HL-60/S4 treated with retinoic acid at 250 ng/mL for 4 days and 3 days (cell line): ENCODE data around the gene GJD4.

Experiments
- in situ Hi-C: fragments of 300-500 bp; cut with MboI; formaldehyde crosslinking; loops from 2 replicates; pipeline ENCODE4 v1.7.0; 2022; ENCODE audit warnings: low sequenced_read_pairs

GJD4 gene

DNA sequence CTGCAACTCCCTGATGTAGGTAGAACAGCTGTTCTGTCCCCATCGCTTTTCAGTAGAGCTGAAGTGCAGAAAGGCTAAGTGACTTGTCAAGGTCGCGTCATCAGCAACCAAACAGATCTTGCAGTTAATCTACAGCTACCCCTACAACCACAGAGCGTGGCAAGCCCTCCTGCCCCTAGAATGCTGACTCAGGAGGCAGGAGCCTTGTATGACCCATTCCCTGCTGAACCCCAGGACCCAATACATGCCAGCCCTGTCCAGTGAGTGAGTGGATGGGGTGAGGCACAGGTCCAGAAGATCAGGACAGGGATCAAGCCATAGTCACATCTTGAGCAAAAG is 26.6 kb upstream of the GJD4 start:
- in situ Hi-C loops: no loop called here

DNA sequence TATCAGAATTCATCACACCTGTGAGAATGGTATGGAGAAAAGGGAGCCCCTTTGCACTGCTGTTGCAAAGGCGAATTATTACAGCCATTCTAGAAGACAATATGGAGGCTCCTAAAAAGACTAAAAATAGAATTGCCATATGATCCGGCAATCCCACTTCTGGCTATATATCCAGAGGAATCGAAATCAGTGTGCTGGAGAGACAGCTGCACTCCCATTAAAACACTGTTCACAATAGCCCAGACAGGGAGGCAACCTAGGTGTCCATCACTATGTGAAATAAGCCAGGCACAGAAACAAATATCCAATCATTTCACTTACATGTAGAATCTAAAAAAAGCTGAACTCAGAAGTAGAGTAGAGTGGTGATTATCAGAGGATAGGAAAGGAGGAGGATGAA is 26.0 kb upstream of the GJD4 start:
- in situ Hi-C loops: no loop called here

DNA sequence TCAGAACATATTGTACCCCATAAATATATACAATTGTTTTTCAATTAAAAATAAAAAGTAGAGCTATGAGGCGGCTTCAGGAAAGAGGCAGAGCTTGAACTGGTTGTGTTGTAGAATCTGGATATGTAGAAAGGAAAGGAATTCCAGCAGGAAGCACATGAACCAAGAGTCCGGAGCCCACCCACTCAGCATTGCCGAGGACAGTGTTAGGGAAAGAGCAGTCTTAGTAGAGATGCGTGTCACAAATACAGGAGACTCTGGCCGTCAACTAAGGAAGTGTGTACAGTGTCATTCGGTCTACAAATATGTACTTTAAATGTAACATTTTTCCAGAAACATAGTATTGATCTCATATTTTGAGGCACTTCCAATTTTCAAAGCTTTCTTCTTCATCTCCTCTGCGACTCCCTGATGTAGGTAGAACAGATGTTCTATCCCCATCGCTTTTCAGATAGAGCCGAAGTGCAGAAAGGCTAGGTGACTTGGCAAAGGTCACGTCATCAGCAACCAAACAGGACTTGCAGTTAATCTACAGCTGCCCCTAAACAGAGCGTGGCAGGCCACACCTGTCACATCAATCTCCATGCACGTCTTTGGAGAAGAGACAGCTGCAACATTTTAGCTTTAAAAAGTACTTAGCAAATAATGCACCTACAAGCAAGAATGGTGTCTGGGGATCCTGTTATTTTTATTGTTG is 25.3 kb upstream of the GJD4 start:
- in situ Hi-C loops: no loop called here

DNA sequence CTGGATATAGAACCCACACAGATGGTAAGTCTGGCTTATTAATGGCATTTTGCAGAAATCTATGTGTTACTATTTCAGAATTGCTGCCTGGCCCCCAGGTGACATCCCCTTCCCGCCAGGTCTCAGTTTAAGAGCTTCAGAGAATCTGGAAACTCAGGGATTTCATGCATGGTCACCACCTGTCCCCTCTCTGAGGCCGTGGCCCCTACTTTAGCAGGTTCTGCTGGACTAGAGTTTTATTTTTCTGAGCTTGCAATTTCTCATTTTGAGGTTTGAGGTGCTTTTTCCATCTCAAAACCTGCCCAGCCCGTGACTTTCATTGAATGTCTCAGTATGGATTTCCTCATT is 24.7 kb upstream of the GJD4 start:
- in situ Hi-C loops: no loop called here

DNA sequence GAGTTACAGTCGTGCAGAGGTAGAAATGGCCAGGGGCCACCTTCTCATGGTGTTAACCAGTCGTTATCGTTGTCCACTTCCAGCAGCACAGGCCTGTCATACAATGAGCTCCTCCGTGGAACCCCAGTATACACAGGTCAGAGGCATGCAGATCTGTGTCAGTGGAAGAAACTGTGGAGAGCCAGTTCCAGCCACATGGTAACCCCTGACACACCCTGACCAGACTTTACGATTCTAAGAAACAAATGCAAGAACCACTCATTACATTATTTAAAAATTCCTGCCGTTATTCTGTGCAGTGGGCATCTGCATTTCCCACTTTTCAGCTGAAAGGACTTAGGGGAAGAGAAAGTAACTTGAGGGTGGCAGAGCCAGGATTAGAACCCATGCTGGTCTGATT is 23.5 kb upstream of the GJD4 start:
- in situ Hi-C loops: no loop called here

DNA sequence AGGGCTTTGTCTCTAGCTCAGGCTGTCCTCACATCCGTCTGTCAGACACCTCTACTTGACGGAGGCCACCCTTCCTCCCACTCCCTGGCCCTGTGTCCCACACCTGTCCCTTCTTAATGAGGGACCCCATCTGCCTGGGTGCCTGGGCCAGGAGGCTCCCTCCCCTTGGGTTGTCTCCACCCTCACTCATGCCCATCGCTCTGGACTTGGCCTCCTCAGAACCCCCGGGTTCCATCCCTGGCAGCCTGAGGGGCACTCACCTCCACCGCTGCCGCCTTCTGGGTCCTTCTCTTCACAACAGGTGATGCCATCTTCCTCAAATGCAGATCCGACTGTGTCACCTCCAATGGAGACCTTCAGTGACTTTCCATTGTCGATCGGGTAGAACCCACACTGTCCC is 20.2 kb upstream of the GJD4 start:
- in situ Hi-C loops: no loop called here

DNA sequence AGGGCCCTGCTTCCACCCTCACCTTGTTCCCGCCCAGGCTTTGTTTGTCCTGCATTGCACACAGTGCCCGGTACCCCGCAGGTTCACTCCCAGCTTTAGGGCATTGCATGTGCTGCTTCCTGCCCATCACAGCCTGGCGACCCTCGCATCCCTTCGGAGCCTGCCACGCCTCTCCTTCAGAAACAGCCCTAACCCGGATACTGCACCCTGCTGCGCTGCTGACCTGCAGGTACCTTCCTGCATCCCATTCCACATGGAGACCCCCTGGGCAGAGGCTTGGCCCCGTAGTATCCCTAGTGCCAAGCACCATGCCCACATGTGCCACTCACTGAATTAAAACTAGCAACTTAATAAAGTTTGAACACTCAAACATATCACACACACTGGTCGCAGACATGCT is 19.8 kb upstream of the GJD4 start:
- in situ Hi-C loops: no loop called here

DNA sequence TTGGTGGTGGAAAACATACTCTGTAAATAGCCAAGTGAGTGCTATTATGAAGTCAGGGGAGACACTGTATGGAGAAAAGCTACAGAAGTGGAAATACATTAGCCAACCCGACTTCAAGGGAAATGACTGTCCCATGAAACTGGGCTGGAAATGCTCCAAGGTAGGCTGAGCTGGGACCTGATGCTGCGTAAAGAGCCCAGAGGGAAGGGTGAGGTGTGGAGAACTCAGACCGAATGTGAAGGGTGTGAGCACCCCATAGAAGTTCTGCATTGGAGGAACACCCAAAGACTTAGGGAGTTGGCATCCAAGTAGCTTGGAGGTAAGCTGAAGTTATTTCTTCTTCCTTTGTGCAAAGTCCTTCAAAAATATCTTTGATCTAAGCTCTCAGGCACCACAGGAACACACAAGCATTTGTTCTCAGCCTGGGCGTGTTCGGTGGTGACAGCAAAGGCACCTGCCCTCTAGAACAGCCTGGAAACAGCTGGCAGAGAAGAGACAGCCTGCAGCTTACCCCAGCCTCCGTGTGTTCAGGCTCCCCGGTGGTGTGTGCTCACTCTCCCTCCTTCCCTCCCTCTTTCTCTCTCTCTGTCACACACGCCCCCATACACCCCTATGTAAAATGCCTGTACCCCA is 19.1 kb upstream of the GJD4 start:
- in situ Hi-C loops: no loop called here

DNA sequence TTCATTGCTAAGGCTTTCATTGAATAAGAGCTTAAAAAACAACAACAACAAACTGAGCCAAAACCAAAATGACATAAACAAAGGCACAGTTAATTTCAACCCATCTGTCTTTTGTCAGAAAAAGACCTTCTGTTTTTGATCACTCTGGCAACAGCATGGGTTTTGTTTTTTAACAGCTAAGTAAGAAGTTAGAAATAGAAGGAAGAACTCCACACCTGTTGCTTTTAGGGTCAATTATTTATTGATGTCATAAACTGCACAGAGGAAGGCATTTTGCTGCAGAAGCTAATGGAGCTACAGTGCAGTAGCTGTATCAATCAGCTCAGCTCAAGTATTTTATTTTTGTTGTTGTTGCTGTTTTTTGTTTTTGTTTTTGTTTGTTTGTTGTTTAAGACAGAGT is 16.3 kb upstream of the GJD4 start:
- in situ Hi-C loops: no loop called here

DNA sequence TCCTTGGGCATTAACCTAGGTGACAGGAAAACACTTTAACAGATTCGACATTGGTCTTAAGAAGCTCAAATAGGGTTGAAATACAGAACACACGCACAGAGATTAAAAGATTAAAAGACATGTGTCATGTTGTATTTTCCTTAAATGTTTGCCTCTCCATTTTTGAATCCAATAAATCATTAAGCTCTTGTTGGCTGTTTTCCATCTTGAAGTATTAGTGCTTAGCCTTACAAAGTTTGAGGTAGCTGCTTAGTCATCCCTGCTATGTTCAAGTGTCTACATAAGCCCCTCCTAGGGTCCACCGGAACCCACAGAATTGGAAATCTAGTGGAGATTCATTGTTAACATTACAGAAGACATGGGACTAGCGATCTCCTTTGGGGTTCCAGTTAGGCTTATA is 12.7 kb upstream of the GJD4 start:
- in situ Hi-C loops: no loop called here

DNA sequence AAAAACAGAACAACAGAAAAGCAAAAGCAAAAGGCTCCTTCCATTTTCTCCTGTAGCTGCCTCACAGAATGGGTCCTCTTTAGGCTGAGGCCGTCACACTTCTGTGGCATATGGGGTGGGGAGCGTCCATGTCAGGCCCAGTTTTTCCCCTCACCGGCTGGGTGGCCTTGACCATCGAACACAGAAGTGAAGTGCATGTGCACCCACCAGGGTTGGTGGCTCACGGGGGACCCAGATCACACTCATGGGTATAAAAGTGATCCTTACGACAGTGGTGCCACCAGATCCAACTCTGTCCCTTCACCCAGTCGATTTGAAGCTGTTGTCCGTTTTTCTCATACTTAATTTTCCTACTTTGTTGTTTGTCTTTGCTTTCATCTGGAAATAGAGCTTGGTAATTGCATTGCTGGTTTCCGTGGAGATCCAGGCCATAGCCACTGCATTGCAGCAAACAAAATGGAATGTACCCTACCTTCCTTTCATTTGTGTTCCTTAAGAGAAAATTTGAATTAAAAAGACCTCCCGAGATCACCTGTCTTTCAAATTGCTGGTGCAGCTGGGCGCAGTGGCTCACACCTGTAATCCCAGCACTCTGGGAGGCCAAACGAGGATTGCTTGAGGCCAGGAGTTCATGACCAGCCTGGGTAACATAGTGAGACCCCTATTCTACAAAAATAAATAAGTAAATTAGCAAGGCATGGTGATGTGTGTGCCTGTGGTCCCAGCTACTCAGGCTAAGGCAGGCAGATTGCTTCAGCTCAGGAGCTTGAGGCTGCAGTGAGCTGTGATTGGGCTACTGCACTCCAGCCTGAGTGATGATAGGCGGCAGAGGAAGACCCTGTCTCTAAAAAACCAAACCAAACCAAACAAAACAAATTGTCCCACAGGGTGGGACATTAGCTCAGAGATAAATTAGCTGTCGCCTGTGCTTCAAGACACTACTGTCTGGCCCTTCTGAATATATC is 10.7 kb upstream of the GJD4 start:
- in situ Hi-C loops: no loop called here

DNA sequence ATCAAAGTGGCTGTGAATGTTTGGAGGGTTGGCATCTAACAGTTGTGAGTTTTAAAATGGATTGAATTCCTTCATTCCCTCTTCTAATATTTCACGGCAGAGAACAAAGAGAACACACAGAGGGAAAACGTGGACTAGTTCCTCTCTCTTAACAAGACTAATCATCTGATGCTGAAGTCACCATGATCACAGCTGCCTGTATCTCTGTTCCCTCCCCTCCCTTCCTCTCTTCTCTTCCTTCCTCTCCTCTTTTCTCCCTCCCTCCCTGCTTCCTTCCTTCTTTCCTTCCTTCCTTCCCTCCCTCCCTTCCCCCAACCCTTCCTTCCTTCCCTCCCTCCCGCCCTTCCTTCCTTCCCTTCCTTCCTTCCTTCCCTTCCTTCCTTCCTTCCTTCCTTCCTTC is 10.0 kb upstream of the GJD4 start:
- in situ Hi-C loops: no loop called here

DNA sequence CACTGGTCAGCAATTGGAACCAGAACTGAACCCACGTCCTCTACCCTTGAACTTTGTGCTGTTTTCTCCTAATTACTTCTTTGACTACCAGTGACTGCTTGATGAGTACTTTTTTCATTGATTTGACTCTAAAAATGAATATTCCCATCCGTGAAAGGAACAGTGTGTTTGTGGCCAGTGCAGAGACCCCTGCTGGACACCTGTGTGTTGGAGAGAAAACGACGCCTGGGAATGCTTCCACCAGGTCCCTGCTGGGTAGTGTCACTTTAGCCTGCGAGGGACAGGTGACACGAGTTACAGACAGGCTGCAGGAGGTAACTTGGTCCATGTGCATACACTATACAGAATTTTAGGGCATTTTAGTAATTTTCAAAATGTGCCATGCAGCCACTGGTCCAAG is 6.8 kb upstream of the GJD4 start:
- in situ Hi-C loops: no loop called here

DNA sequence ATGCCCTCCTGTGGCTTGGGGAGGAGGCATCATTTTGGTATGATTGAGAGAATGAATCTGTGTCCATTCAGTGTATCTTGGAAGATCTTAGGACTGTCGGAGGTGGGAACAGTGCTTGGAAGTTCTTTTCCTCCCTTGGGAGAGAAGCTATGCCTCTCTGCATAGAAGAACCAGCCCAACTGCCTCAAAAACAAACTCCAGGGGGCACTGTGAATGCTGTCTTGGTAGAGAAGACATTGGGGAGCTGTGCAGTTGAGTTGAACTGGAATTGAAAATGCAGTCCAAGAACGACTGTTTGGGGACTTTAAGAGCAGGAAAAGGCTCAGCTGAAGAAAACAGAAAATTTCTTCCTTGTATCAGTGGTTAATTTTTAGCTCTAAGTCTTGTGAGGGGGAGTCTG is 4.9 kb upstream of the GJD4 start:
- in situ Hi-C loops: no loop called here

DNA sequence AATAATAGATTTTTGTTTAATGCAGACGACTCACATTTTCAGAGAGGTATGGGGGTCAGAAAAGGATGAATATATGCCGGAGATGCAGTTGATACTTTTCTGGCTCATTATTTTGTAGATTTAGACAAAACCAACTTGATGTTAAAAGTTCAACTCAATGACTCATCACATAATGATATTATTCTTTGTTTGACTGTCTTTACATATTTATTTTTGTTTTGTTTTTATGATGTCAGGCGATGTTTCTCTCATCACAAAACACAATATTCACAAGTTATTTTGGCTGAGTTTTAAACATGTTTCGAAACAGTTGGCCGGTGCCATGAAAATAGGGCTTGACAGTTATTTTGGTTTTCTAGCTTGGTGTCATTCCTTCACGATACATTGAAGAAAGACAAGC is 1.3 kb downstream of the GJD4 start:
- in situ Hi-C loops: no loop called here

DNA sequence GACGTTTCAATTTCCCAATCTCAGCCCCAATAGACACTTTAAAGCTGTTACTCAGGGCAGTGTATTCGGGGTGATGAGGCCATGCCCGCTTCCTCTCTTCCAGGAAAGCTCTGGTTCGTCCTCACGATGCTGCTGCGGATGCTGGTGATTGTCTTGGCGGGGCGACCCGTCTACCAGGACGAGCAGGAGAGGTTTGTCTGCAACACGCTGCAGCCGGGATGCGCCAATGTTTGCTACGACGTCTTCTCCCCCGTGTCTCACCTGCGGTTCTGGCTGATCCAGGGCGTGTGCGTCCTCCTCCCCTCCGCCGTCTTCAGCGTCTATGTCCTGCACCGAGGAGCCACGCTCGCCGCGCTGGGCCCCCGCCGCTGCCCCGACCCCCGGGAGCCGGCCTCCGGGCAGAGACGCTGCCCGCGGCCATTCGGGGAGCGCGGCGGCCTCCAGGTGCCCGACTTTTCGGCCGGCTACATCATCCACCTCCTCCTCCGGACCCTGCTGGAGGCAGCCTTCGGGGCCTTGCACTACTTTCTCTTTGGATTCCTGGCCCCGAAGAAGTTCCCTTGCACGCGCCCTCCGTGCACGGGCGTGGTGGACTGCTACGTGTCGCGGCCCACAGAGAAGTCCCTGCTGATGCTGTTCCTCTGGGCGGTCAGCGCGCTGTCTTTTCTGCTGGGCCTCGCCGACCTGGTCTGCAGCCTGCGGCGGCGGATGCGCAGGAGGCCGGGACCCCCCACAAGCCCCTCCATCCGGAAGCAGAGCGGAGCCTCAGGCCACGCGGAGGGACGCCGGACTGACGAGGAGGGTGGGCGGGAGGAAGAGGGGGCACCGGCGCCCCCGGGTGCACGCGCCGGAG is 2.6 kb downstream of the GJD4 start:
- in situ Hi-C loops: no loop called here

DNA sequence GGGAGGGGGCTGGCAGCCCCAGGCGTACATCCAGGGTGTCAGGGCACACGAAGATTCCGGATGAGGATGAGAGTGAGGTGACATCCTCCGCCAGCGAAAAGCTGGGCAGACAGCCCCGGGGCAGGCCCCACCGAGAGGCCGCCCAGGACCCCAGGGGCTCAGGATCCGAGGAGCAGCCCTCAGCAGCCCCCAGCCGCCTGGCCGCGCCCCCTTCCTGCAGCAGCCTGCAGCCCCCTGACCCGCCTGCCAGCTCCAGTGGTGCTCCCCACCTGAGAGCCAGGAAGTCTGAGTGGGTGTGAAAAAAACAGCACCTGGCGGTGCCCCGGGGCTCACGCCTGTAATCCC is 3.2 kb downstream of the GJD4 start:
- in situ Hi-C loops: no loop called here

DNA sequence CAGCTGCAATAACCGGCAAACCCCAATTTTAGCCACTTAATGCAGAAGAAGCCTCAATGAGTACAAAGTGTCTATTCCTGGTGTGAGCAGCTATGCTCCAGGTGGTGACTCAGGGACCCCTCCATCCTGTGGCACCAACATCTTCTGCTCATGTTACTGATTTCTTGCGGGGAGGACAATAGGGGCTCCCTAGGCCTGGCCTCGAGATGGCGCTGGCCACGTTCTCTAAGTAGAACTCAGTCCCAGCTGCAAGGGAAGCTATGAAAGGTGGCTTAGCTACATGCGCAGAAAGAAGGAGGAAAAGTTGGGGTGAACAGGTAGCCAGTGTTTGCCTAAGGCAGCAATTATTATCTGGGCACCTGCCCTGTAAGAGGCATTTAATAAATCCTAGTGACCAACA is 6.6 kb downstream of the GJD4 start:
- in situ Hi-C loops: no loop called here

DNA sequence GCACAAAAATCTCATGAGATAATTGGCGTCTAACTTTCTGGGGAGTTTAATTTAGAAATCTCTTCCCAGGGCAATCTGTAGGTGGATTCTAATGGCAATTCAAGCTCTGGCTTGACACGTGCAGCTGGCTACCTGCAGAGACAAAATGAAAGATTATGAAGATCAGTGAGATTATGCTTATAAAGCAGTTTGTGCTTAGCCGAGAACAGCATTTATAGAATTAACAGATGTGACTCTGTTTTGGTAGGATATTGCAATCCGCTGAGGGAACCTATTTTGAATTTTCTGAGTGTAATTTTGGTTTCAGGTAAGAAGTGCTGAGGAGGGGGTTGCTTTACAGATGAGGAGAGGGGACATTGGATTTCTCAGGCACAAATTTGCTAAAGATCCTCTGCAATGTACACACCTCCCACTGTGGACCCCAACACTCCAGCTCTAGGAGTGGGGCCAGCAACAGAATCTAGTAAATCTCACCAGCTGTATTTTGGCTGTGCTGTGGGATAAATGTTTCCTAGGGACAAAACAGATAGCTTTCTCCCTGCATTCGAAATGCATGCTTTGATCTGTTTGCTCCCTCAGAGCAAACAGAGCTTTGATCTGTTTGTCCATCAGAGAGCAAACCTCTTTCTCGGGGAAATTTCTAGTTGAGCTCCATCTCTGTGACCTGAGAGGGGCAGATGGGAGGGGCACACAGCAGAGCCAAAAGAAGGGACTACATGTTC is 7.4 kb downstream of the GJD4 start:
- in situ Hi-C loops: no loop called here

DNA sequence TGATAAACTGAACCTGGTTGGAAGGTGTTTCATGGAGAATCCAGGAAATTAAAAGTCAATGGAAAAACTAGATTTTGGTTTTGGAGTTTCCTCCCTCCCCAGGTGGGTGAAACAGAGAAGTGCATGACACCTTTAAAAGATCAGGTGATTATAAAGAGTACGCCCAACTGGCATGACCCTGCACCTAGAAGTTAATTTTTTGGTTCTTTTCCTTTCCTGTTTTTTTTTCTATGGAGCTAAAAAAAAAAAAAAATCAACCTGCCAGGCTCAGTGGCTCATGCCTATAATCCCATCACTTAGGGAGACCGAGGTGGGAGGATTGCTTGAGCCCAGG is 7.9 kb downstream of the GJD4 start:
- in situ Hi-C loops: no loop called here
